GM19467 (cell line): ENCODE data around the gene OR52H1.
A peak's percentile ranks its signal among the peaks of the same experiment; 100 is the strongest.
"Not testable (repeated sequence)": the region's sequence is repeated elsewhere in the genome, so short reads cannot be mapped to it uniquely, and the experiment has no call there.

ENCODE experiments used
- ATAC-seq: cut with Tn5 transposase; IDR thresholded peaks from one replicate; pipeline ENCODE4 v1.9.1; 2021; ENCODE audit warnings: mild to moderate bottlenecking, moderate library complexity; ENCODE audit not compliant: unreplicated experiment

Gene OR52H1

DNA sequence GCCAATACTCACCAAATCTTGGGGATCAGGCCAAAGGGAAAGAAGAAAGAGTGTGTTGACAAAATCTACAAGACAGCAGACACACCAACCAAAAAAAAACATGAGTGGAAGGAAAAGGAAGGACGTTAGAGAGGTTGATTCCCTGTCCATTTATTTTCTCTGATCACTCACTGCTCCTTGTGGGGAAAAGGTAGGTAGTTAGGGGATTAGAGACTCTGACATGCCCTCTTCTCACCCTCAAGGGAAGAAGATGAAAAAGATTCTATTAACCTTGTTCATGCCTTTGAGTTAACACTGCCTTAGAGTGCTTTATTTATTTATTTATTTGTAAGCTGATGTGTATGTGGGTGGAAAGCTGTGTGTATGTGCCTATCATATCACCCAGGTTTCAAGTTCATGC, at the start of gene OR52H1:
OR52H1 (minus strand) TSS at position 101 of the 400 bp plus-strand sequence. CDS start 3,035 bp downstream, outside the sequence.
- no peak for ATAC-seq

DNA sequence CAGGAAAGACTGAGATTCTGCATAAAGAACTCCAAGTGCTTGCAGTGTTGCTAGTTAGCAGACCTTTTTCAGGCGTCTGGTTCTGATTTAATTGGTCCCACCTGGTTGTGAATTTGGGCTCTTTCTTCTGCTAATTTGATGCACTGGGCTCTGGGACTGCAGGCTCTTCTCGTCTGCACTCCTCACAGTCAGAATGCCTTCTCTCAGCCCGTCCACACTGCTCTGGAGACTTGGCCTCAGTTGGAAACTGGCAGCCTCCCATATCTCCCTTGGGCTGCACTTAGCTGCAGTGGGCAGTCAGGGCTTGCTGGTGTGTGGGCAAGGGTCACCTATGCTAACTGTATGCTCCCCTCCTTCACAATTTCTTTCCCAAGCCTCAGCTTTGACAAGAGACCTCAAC, 49.6 kb upstream of the OR52H1 start:
- ATAC-seq = no peak

DNA sequence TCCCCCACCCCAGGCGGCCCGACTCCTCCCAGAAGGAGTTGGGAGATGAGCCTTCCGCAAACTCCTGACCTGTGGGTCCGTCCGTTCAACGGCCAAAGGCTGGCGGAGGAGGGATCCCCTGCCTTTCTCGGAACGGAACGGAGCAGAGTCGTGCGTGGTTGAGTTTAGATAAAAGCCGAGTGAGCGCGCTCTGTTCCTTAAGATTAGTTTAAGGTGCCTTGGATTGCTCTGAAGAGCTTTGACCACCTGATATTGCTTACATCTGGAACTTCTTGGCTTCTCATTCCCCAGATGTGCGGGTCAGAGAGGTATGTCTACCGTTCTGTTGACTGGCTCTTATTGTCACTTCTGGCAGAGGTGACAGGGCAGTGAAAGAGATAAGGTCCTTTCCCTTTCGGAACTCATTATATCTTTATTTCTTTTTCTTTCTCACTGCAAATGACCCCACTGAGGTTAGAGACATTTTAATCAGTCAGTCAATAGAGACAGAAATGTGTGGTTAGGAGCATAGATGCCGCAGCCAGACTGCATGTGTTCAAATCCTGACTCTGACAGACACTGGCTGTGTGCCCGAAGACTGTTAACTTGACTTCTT, 48.4 kb upstream of the OR52H1 start, which contains the start of gene TRIM6:
TRIM6 (plus strand) TSS at position 31 of the 595 bp plus-strand sequence; CDS start at position 292, 261 bp downstream.
- peak; percentile 43 for ATAC-seq

DNA sequence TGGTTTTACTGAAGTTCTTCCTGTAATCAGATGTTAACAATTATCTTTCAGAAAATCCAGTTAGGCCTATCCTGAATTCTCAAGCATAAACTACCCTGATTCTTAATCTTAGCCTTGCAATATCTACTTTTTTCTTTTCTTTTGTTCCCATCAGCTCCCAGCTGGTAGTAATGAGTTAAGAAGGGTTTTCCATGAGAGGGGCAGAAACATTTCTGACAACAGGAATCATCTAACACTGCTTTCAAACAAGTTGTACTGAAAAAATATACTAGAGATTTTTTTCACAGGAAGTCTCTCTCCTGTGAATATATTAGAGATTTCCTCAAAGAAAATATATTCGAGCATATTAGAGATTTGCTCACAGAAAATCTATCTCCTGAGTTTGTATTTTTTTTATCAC, 44.8 kb upstream of the OR52H1 start:
- ATAC-seq = no peak

DNA sequence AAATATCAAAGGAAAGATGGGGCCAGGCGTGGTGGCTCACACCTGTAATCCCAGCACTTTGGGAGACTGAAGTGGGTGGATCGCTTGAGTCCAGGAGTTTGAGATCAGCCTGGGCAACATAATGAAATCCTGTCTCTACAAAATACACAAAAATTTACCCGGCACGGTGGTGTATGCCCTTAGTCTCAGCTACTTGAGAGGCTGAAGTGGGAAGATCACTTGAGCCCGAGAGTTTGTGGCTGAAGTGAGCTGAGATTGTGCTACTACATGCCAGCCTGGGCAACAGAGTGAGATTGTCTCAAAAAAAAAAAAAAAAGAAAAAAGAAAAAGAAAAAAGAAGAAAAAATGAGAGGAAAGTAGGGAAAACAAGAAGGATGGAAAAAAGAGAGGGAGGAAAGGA, 44.3 kb upstream of the OR52H1 start:
- ATAC-seq = no peak

DNA sequence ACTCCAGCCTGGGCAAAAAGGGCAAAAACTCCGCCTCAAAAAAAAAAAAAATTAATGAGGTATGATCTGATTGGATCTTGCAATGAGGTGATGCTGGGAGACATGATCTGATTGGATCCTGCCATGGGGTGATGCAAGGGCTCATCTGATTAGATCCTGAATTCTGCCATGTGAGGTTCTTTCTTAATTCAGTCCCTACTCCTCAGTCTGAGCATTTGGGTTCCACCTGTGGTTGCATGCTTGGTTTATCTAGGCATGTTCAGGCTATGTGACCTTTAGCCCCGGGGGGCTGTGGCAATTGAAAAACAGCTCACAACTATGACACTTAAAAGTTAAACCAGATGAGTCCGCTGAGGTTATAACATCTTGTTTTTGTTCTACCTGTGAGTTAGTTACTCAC, 43.3 kb upstream of the OR52H1 start:
- ATAC-seq = no peak

DNA sequence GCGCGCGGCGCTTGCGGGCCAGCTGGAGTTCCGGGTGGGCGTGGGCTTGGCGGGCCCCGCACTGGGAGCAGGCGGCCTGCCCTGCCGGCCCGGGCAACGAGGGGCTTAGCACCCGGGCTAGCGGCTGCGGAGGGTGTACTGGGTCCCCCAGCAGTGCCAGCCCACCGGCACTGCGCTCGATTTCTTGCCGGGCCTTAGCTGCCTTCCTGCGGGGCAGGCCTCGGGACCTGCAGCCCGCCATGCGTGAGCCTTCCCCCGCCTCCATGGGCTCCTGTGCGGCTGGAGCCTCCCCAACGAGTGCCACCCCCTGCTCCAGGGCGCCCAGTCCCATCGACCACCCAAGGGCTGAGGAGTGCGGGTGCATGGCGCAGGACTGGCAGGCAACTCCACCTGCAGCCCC, 41.6 kb upstream of the OR52H1 start:
- ATAC-seq = not testable (repeated sequence)

DNA sequence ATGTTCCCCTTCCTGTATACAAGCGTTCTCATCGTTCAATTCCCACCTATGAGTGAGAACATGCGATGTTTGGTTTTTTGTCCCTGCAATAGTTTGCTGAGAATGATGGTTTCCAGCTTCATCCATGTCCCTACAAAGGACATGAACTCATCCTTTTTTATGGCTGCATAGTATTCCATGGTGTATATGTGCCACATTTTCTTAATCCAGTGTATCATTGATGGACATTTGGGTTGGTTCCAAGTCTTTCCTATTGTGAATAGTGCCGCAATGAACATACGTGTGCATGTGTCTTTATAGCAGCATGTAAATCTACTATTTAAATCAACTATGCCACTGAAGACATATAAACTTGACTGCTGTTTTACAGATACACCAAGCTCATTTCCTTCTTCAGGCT, 36.1 kb upstream of the OR52H1 start:
- not testable (repeated sequence) for ATAC-seq

DNA sequence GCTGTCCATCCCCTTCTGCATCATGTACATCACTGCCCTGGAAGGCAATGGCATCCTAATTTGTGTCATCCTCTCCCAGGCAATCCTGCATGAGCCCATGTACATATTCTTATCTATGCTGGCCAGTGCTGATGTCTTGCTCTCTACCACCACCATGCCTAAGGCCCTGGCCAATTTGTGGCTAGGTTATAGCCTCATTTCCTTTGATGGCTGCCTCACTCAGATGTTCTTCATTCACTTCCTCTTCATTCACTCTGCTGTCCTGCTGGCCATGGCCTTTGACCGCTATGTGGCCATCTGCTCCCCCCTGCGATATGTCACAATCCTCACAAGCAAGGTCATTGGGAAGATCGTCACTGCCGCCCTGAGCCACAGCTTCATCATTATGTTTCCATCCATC, 32.7 kb upstream of the OR52H1 start:
- ATAC-seq = no peak

DNA sequence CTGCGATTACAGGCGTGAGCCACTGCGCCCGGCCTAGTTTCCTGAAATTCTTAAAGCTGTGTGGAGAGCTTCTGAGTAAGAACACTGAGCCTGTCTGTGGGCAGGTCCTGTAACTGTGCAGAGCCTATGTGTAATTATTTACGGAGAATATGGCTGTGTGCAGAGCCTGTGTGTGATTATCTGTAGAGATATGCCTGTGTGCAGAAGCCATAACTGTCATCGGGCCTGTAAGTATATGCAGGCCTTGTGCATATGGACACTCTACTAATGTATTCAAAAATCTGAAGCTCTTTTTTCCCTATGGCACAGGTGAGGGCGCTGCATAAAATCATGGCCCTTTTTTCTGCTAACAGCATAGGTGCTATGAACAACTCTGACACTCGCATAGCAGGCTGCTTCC, 32.2 kb upstream of the OR52H1 start, which contains the start of gene OR52B6:
OR52B6 (plus strand) TSS at position 301 of the 400 bp plus-strand sequence; CDS start at position 301, 0 bp downstream.
- ATAC-seq = no peak

DNA sequence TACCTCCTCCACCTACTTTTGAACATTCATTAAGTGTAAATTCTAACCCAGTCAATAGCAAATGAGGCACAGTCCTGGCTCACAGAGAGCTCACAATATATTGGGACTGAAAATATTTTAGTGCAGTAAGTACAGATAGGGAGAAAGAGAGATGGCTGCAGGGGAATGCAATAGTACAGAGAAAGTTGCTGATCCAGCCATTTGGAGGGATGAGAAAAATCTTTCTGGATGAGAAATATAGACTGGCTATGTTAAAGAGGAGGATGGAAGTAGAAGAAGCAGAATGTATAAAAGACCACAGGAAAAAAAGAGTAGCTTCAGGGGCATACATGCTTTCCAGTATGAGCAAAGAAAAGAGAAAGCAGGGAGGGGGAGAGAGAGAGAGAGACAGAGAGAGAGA, 28.8 kb upstream of the OR52H1 start:
- ATAC-seq = no peak

DNA sequence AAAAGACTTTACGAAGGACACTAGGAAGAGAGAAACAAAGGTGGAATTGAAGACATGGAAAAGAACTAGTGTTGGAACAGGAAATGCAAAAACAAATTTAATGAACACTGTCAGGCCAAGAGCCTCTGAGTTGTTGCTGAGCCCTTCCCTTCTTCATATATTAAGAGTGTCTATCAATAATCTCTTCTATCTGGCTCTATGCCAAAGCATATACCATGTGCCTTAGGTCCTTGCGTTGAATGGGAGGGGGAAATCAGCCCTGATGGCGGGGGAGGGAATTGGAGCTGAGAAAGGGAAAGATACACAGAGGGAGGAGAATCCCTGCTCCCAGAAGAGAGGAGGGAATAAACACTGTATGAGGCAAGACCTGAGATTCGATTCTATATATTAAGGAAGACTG, 26.8 kb upstream of the OR52H1 start:
- ATAC-seq = no peak

DNA sequence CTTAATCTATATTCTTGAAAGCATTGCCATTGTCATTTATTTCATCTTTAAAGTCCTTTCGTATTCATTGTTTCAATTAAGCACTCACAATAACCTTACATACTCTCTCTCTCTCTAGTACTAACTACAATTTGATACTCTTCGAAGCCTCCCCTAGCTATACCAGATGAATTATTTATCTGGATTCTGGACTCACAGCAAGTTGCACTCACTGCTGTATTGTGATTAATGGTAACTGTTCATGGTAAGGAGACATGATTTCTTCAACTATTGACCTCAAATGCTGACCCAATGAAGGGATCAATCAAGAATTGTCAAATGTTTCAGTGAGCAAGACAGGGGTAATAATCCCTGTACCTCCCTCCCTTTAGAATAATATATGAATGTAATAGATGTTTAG, 26.3 kb upstream of the OR52H1 start:
- ATAC-seq = no peak

DNA sequence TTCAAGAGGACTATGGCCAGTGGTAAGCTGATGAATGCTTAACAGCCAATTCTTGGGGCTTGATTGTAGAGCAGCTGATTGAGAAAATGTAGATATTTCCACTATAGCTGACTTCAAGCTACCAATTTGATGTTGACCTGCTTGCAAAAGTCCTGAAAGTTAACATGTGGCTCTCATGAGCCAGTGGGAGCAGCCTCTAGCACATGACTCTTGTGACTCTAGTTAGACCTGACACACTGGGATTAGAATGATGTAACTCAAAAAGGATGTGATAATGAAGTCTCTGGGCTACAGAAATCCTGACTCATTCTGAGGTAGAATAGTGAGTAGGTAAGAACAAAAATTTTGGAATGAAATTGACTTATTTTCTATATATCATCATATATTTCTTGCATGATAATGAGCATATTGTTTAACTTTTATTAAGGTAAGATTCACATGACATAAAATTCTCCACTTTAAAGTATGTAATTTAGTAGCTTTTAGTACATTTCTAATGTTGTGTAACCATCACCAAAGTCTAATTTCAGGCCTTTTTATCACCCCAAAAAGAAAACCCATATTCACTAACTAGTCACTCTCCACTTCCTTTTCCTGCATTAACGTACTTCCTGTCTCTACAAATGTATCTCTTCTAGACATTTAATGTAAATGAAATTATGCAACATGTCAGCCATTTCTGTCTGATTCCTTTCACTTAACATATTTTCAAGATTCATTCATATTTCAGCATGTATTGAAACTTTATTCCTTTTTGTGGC, 16.1 kb upstream of the OR52H1 start:
- ATAC-seq = no peak

DNA sequence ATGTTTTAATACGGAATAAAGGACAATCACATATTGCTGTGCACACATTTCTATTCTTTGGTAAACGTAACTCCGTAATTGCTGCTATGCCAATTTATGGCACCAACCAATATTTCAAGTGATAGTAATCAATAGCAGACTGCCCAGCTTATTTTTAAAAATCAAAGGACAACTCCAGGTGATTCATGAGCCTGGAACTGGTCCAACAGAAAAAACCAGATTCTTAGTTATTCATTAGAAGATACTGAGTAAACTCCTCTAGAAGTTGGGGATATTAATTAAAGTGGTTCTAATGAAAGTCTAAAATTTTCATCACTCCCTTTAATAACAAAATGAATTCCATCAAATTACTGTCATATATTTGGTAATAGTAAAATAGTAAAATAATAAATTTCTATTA, 9.4 kb upstream of the OR52H1 start:
- ATAC-seq = no peak

DNA sequence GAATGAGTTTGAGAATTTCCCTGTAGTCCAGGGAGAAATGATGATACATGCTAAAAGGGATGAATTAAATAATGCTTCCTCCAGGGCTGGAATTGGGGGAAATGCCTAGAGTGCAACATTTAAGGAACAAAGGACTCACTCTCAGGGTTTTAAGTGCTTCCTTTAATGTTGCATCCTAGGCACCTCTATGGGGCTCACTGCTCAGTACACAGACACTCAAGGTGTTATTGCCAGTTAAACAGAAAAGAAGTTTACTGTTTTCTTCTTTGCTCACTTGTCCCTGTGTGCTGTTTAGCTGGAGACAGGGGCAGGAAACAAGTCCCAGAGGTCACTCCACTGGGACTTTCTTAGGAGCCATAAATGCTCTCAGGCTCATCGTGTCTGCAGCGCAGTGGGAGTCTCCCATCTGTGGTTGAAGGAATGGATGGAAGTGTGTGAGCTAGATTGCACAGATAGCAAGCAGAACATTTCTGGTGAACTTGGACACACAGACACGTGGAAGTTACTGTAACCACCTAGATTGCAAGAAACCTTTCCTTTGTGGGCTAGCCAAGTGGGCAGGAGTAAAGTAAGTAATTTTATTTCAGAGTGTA, 8.4 kb upstream of the OR52H1 start:
- no peak for ATAC-seq

DNA sequence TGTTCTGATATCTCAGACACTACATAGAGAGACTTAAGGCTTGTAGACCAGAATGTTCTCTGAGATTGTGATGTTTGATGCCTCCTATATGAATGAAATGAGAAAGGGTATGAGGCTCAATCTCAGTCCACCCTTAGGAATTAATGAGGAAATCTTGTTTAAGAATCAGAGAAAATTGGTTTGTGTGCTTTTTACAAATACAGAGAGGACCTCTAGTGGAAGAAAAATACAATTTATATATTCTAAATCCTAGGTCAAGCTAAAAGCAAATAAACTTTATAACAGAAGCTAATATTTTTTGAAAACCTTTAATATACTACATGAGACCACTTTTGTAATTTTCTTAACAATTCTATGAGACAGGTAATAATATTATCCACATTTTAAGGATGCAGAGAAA, 5.0 kb upstream of the OR52H1 start:
- no peak for ATAC-seq

DNA sequence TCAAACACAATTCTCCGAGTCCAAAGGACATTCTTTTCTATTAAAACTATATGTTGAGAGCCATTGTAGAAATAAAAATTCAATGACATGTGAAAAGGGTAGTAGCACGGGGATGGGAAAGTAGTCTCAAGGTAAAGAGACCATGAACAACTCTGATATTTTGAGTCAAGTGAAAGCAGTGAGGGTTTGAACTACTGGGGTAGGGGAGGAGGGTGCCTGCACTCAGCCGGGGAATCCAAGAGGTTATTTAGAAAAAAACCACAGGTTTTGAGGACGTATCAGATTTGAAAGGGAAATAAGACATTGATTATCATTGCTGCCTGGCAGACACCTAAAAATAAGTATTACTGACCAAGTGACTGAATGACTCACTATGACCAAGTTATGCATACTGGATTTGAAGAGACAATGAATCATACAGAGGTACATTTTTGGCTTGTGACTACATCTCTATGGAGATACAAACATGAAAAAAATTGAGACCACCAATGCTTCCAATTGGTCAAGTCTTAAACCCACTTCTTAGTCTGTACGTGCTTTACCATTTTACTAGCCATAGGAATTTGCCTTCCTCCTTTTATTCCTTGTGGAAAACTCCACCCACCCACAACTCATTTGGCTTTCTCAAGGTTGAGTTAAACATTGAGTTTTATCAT, 2.2 kb upstream of the OR52H1 start:
- no peak for ATAC-seq

DNA sequence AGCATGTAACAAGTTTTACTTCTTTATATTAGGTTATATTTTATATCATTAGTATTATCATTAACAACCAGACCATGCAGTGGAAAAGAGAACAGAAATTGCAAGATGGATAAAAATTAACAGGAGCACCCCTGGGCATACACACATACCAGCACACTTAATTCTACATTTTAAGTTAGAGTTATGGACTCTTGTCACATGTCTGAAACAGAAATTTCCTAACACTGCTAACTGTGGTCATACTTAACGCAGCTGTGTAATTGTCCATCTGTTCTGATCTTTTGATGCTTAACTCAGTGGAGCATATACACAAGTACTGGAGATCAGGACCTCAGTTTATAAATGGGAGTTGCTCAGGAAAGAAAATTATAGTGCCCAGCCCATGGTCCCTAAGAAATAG, 358 bp downstream of the OR52H1 start:
- ATAC-seq = peak; percentile 82

DNA sequence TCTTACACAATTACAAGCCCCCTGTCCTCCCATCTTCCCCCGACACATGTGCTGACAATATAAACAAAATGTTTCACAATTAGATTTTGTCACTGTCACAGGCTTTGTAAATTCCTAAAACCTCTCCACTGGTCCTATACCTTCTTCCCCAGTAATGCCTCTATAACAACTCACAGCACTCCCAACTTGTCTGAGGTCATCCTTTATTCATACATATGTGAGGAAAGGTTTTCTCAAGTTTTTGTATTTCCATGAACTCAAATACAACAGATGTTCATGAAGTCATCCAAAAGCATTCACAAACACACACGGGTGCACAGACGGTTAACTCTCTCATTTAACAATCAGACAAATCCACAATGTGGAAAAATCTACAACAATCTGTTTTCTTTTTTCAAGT, 1.9 kb downstream of the OR52H1 start:
- ATAC-seq = no peak

DNA sequence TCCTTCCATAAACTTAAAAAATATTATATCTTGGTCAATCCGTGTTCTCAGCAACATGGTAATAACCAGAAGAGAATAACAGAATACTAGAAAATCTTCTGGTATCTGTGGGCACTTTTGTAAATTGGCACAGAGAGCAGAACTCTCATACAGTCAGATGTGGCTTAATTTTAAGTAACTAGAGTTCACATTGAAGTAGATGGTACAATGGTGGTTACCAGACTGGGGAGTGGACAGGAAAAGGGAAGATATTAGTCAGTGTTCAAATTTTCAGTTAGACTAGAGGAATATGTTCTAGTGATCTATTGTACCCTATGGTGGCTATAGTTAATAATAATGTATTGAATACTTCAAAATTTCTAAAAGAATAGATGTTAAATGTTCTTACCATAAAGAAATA, 6.9 kb downstream of the OR52H1 start:
- no peak for ATAC-seq

DNA sequence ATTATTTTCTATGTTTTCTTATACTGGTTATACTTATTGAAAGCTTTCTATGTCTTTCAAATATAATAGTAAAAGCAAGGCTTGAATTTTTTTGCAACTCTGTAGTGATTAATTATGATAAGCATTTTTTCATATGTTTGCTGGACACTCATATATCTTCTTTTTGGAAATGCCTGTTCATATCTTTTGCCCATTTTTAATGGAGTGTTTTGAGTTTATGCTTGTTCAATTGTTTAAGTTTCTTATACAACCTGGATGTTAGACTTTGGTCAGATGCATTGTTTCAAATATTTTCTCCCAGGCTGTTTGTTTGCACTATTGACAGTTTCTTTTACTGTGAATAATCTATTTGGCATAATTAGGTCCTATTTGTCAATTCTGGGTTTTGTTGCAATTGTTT, 11.9 kb downstream of the OR52H1 start:
- no peak for ATAC-seq
